Activated T-helper 1 cell treated with anti-CD3 and anti-CD28 coated beads, Interleukin-12 subunit alpha, Interleukin-12 subunit beta, Interleukin-2, Interleukin-4 antibody, amounts not matched to agents 30 ng/mL and 10 ng/mL and 1 ng/mL, durations not matched to agents 14 hours and 24 hours and 36 hours (primary cell): ENCODE data around the gene CPTP. TPM values are rescaled to one million over a fixed set of nuclear protein-coding genes. Genes with fewer than 3 reads are reported as not detected.

Source experiments
- DNase-seq: peaks from one replicate; pipeline ENCODE4 v3.0.0; 2021; ENCODE audit warnings: low spot score
- H3K27ac Mint-ChIP-seq: one replicate; pipeline ENCODE4 v1.8.0; 2021; ENCODE audit warnings: mild to moderate bottlenecking, mixed read lengths
- H3K27me3 Mint-ChIP-seq: one replicate; pipeline ENCODE4 v1.8.0; 2022; ENCODE audit warnings: mild to moderate bottlenecking, moderate library complexity, mixed read lengths; ENCODE audit not compliant: insufficient read depth
- H3K36me3 Mint-ChIP-seq: one replicate; pipeline ENCODE4 v1.8.0; 2021; ENCODE audit warnings: low read depth, mixed read lengths
- H3K4me1 Mint-ChIP-seq: one replicate; pipeline ENCODE4 v1.8.0; 2021; ENCODE audit warnings: low read depth, mixed read lengths
- H3K4me3 Mint-ChIP-seq: one replicate; pipeline ENCODE4 v1.8.0; 2021; ENCODE audit warnings: mild to moderate bottlenecking, moderate library complexity, mixed read lengths
- H3K9me3 Mint-ChIP-seq: one replicate; pipeline ENCODE4 v1.8.0; 2021; ENCODE audit warnings: mixed read lengths
- intact Hi-C: fragments of 100-400 bp; cut with micrococcal nuclease; formaldehyde crosslinking; loops from one replicate; pipeline ENCODE4 v1.15.1; 2024
- total RNA-seq: library from RNA; stranded (reverse); gene quantifications from 2 replicates; pipeline ENCODE4 v1.2.3, GENCODE V29; 2022

CPTP gene
- total RNA-seq, 1 donor from 2014 or later, result 14.6 TPM

GRCh38 chr1:1349256-1350012 lies 24.8 kb downstream of the CPTP start, which contains the start of gene DVL1:
DVL1 (minus strand) TSS chr1:1349418; CDS start chr1:1349065, 353 bp downstream.
- H3K36me3 Mint-ChIP-seq, result no peaks in the 10 kb centered on the region
- H3K27me3 Mint-ChIP-seq, result peaks cover 22% of the 10 kb centered on the region
- H3K4me1 Mint-ChIP-seq, result peaks cover 19% of the 10 kb centered on the region
- intact Hi-C loops, result loop anchor here (1.0 to 2.0 kb wide), 2 partner anchors 25 to 50 kb away; partner anchors contain the start of genes AURKAIP1 and CCNL2
- DNase-seq, result peak; percentile 56
- H3K27ac Mint-ChIP-seq, result peak within 1 kb of the TSS; percentile 63
- H3K4me3 Mint-ChIP-seq, result peak within 1 kb of the TSS; percentile 82
- H3K9me3 Mint-ChIP-seq, result no peaks in the 10 kb centered on the region

- peaks cover 16% of the 10 kb centered on the region for H3K4me1 Mint-ChIP-seq
- H3K27ac Mint-ChIP-seq, result peak overlapping the region; percentile 84
- intact Hi-C loops, result no loop called here
Observed at GRCh38 chr1:1351511-1352427, 27.2 kb downstream of the CPTP start.

GRCh38 chr1:1352786-1353388 lies 28.3 kb downstream of the CPTP start:
- peak overlapping the region; percentile 72 for H3K4me3 Mint-ChIP-seq
- no peak overlapping the region for H3K27ac Mint-ChIP-seq
- peaks cover 30% of the 10 kb centered on the region for H3K27me3 Mint-ChIP-seq
- no peak for DNase-seq
- H3K4me1 Mint-ChIP-seq, result peaks cover 7% of the 10 kb centered on the region
- no peaks in the 10 kb centered on the region for H3K9me3 Mint-ChIP-seq
- H3K36me3 Mint-ChIP-seq, result no peaks in the 10 kb centered on the region
- intact Hi-C loops, result no loop called here

More at GRCh38 chr1:1351511-1352427, 27.2 kb downstream of the CPTP start:
- Mint-ChIP-seq H3K9me3 (no peaks in the 10 kb centered on the region), H3K36me3 (no peaks in the 10 kb centered on the region), H3K4me3 (peak overlapping the region; percentile 72), H3K27me3 (peaks cover 22% of the 10 kb centered on the region)
- DNase-seq, result no peak

GRCh38 chr1:1353389-1354151 lies 29.0 kb downstream of the CPTP start:
- Mint-ChIP-seq H3K36me3 (no peaks in the 10 kb centered on the region), H3K4me3 (no peak overlapping the region), H3K27me3 (peaks cover 31% of the 10 kb centered on the region), H3K4me1 (peaks cover 7% of the 10 kb centered on the region), H3K9me3 (no peaks in the 10 kb centered on the region), H3K27ac (no peak overlapping the region)
- intact Hi-C loops, result no loop called here
- no peak for DNase-seq

- Mint-ChIP-seq H3K27me3 (peaks cover 33% of the 10 kb centered on the region), H3K36me3 (no peaks in the 10 kb centered on the region), H3K4me1 (peaks cover 14% of the 10 kb centered on the region), H3K9me3 (no peaks in the 10 kb centered on the region), H3K27ac (peak overlapping the region; percentile 71), H3K4me3 (no peak overlapping the region)
- no peak for DNase-seq
- intact Hi-C loops, result no loop called here
Observed at GRCh38 chr1:1354271-1355247, 30.0 kb downstream of the CPTP start.

GRCh38 chr1:1355416-1355815 lies 30.8 kb downstream of the CPTP start:
- Mint-ChIP-seq H3K27me3 (peaks cover 33% of the 10 kb centered on the region), H3K4me3 (no peak overlapping the region), H3K36me3 (no peaks in the 10 kb centered on the region), H3K27ac (no peak overlapping the region), H3K4me1 (peaks cover 14% of the 10 kb centered on the region), H3K9me3 (no peaks in the 10 kb centered on the region)
- DNase-seq, result no peak
- intact Hi-C loops, result no loop called here

- H3K36me3 Mint-ChIP-seq, result no peaks in the 10 kb centered on the region
- no peaks in the 10 kb centered on the region for H3K9me3 Mint-ChIP-seq
- H3K27ac Mint-ChIP-seq, result no peak overlapping the region
- H3K4me1 Mint-ChIP-seq, result peaks cover 14% of the 10 kb centered on the region
- peaks cover 33% of the 10 kb centered on the region for H3K27me3 Mint-ChIP-seq
- no peak for DNase-seq
- no peak overlapping the region for H3K4me3 Mint-ChIP-seq
- intact Hi-C loops, result no loop called here
Observed at GRCh38 chr1:1356166-1356795, 31.7 kb downstream of the CPTP start.

- Mint-ChIP-seq H3K9me3 (no peaks in the 10 kb centered on the region), H3K4me1 (peaks cover 14% of the 10 kb centered on the region)
Observed at GRCh38 chr1:1356796-1357401, 32.3 kb downstream of the CPTP start.

GRCh38 chr1:1357871-1358432 lies 33.4 kb downstream of the CPTP start:
- Mint-ChIP-seq H3K4me1 (peaks cover 6% of the 10 kb centered on the region), H3K9me3 (no peaks in the 10 kb centered on the region), H3K27me3 (peaks cover 26% of the 10 kb centered on the region), H3K27ac (no peak overlapping the region), H3K4me3 (no peak overlapping the region), H3K36me3 (no peaks in the 10 kb centered on the region)
- intact Hi-C loops, result no loop called here
- no peak for DNase-seq

More at GRCh38 chr1:1356796-1357401, 32.3 kb downstream of the CPTP start:
- no peak overlapping the region for H3K4me3 Mint-ChIP-seq
- intact Hi-C loops, result no loop called here
- H3K27ac Mint-ChIP-seq, result no peak overlapping the region
- DNase-seq, result no peak
- H3K36me3 Mint-ChIP-seq, result no peaks in the 10 kb centered on the region
- peaks cover 33% of the 10 kb centered on the region for H3K27me3 Mint-ChIP-seq

GRCh38 chr1:1358433-1359271 lies 34.0 kb downstream of the CPTP start, which contains the start of gene MXRA8:
MXRA8 (minus strand) TSS chr1:1358555; CDS start chr1:1358504, 51 bp downstream.
- Mint-ChIP-seq H3K27ac (no peak within 1 kb of the TSS), H3K36me3 (no peaks in the 10 kb centered on the region), H3K4me1 (peaks cover 6% of the 10 kb centered on the region), H3K27me3 (peaks cover 23% of the 10 kb centered on the region), H3K4me3 (peak within 1 kb of the TSS; percentile 7), H3K9me3 (no peaks in the 10 kb centered on the region)
- intact Hi-C loops, result no loop called here
- no peak for DNase-seq
